Measurements from ENCODE around the gene PDE6C. TPM values are rescaled to one million over a fixed set of nuclear protein-coding genes. Genes with fewer than 3 reads are reported as not detected.

PDE6C gene
- total and polyA plus RNA-seq, 2 of the 4 experiments (the other 2 are of a cell fraction): not detected

- no peak overlapping the region for H3K56ac ChIP-seq (ENCODE audit: extremely low read depth, insufficient read depth, low read length)
- ATAC-seq (ENCODE audit: low read depth) (no peak), DNase-seq (no peak)
- POLR2A ChIA-PET (ENCODE audit: unreplicated experiment): no interaction called here
- no peak overlapping the region for H4K8ac ChIP-seq (ENCODE audit: low read depth in 2 of 2, low read length in 2 of 2)
- no peak overlapping the region for H3K9ac ChIP-seq (ENCODE audit: low read depth, low read length)
- no peak overlapping the region for H2AK9ac ChIP-seq (replicated peaks; ENCODE audit: low read depth, low read length, poor library complexity)
- H3K27ac ChIP-seq (ENCODE audit: insufficient read depth, low read length): no peak overlapping the region
- no peaks in the 10 kb centered on the region for H3K79me1 ChIP-seq (ENCODE audit: low read depth in 1 of 2, low read length in 2 of 2)
- no peaks in the 10 kb centered on the region for H3K9me3 ChIP-seq (ENCODE audit: control insufficient read depth, insufficient read depth, low read length)
- no peak overlapping the region for H2BK20ac ChIP-seq (ENCODE audit: low read depth, low read length)
- no peak overlapping the region for H3K4me3 ChIP-seq (ENCODE audit: insufficient read depth, low read depth, low read length)
- H3K23ac ChIP-seq (ENCODE audit: low read depth, low read length): no peak overlapping the region
- no TSS peak for BruUV-seq (replicated peaks)
- H2BK5ac ChIP-seq (ENCODE audit: low read depth, low read length, poor library complexity, severe bottlenecking): no peak overlapping the region
- H3K4me1 ChIP-seq (ENCODE audit: control insufficient read depth, insufficient read depth, low read length): peaks cover 1% of the 10 kb centered on the region; the same call in 1 of the 2 replicates
- WGBS, 2 experiments (ENCODE audit: extremely low coverage in 2 of 2, insufficient read length in 1 of 2): no CpG with 5 or more reads among the region's 1 CpG
- peaks cover 46% of the 10 kb centered on the region for H3K27me3 ChIP-seq (ENCODE audit: control insufficient read depth, insufficient read depth, low read length)
- no peak overlapping the region for H4K5ac ChIP-seq (ENCODE audit: low read depth, low read length)
- TF ChIP-seq FOS (IDR thresholded peaks at IDR 0.05; ENCODE audit: low read depth, low read length) (no peak), SMC3 (IDR thresholded peaks at IDR 0.05; ENCODE audit: low read depth, low read length) (no peak), POLR2A (IDR thresholded peaks at IDR 0.05; ENCODE audit: low read depth, low read length) (no peak), BHLHE40 (IDR thresholded peaks at IDR 0.05; ENCODE audit: low read depth, low read length) (no peak), CHD1 (IDR thresholded peaks at IDR 0.05; ENCODE audit: low read depth, low read length) (no peak), RCOR1 (IDR thresholded peaks at IDR 0.05; ENCODE audit: insufficient replicate concordance, low read length) (no peak), NFE2L2 (IDR thresholded peaks at IDR 0.05; ENCODE audit: low read depth, low read length) (no peak), USF2 (IDR thresholded peaks at IDR 0.05; ENCODE audit: low read depth, low read length) (no peak), RAD21 (IDR thresholded peaks at IDR 0.05; ENCODE audit: low read length) (no peak), MAZ (IDR thresholded peaks at IDR 0.05; ENCODE audit: borderline replicate concordance, low read depth, low read length) (no peak), MXI1 (IDR thresholded peaks at IDR 0.05; ENCODE audit: borderline replicate concordance, low read depth, low read length) (no peak), ELK1 (IDR thresholded peaks at IDR 0.05; ENCODE audit: borderline replicate concordance, low read depth, low read length) (no peak), CEBPB (IDR thresholded peaks at IDR 0.05; ENCODE audit: low read depth, low read length) (no peak), CTCF (conservative IDR thresholded peaks at IDR 0.05; ENCODE audit: low read depth, low read length) (no peak), MAFK (IDR thresholded peaks at IDR 0.05; ENCODE audit: low read depth, low read length) (no peak), RFX5 (IDR thresholded peaks at IDR 0.05; ENCODE audit: low read depth, low read length) (no peak)
- no peak overlapping the region for H2AK5ac ChIP-seq (ENCODE audit: low read depth, low read length)
- in situ Hi-C loops (cut with MboI; ENCODE audit: low sequenced_read_pairs): no loop called here
- H2BK120ac ChIP-seq (ENCODE audit: low read depth, low read length): no peak overlapping the region
- no peaks in the 10 kb centered on the region for H4K20me1 ChIP-seq (ENCODE audit: insufficient read depth, low read length)
- dilution Hi-C loops (cut with HindIII; ENCODE audit: low sequenced_read_pairs, unreplicated experiment): no loop called here
- H2AFZ ChIP-seq (replicated peaks; ENCODE audit: low read length, poor library complexity): no peak overlapping the region
- CTCF ChIA-PET: no interaction called here
- no peak overlapping the region for H3K18ac ChIP-seq (ENCODE audit: low read depth, low read length)
- H3K4ac ChIP-seq (ENCODE audit: low read depth, low read length): no peak overlapping the region
- no peak overlapping the region for H2BK15ac ChIP-seq (ENCODE audit: low read depth, low read length)
- H4K91ac ChIP-seq (ENCODE audit: insufficient read depth, low read depth, low read length): no peak overlapping the region
- no peak overlapping the region for H3K14ac ChIP-seq (replicated peaks; ENCODE audit: low read depth, low read length)
- intact Hi-C loops (cut with micrococcal nuclease): no loop called here
- no peaks in the 10 kb centered on the region for H3K36me3 ChIP-seq (ENCODE audit: control insufficient read depth, insufficient read depth, low read length)
- no peak overlapping the region for H3K4me2 ChIP-seq (ENCODE audit: low read depth, low read length)
- H3K9me1 ChIP-seq (ENCODE audit: insufficient read depth, low read length): no peaks in the 10 kb centered on the region
Measured at GRCh38 chr10:93599335-93599734, 13.0 kb upstream of the PDE6C start.
